Measurements from ENCODE around the gene PARD6A.

PARD6A gene

GRCh38 chr16:67675999-67676398 lies 15.2 kb downstream of the PARD6A start:
- no peaks in the 10 kb centered on the region for H3K27me3 ChIP-seq (ENCODE audit: insufficient read depth, poor library complexity, severe bottlenecking)
- H3K36me3 ChIP-seq (ENCODE audit: low read depth) = peaks cover 3% of the 10 kb centered on the region; the same call in 1 of the 2 replicates
- TF ChIP-seq, protein P1, sequence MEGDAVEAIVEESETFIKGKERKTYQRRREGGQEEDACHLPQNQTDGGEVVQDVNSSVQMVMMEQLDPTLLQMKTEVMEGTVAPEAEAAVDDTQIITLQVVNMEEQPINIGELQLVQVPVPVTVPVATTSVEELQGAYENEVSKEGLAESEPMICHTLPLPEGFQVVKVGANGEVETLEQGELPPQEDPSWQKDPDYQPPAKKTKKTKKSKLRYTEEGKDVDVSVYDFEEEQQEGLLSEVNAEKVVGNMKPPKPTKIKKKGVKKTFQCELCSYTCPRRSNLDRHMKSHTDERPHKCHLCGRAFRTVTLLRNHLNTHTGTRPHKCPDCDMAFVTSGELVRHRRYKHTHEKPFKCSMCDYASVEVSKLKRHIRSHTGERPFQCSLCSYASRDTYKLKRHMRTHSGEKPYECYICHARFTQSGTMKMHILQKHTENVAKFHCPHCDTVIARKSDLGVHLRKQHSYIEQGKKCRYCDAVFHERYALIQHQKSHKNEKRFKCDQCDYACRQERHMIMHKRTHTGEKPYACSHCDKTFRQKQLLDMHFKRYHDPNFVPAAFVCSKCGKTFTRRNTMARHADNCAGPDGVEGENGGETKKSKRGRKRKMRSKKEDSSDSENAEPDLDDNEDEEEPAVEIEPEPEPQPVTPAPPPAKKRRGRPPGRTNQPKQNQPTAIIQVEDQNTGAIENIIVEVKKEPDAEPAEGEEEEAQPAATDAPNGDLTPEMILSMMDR (IDR thresholded peaks at IDR 0.05; ENCODE audit: poor library complexity, severe bottlenecking) = no peak
- H3K27ac ChIP-seq (ENCODE audit: poor library complexity, severe bottlenecking) = no peak overlapping the region
- ATAC-seq (ENCODE audit: low read depth) (no peak), DNase-seq (ENCODE audit: low spot score) (no peak)
- no peak overlapping the region for H3K4me3 ChIP-seq (ENCODE audit: severe bottlenecking)
- peaks cover 5% of the 10 kb centered on the region for H3K4me1 ChIP-seq (ENCODE audit: insufficient read depth, poor library complexity, severe bottlenecking)
- H3K9me3 ChIP-seq (ENCODE audit: severe bottlenecking) = no peaks in the 10 kb centered on the region

DNA sequence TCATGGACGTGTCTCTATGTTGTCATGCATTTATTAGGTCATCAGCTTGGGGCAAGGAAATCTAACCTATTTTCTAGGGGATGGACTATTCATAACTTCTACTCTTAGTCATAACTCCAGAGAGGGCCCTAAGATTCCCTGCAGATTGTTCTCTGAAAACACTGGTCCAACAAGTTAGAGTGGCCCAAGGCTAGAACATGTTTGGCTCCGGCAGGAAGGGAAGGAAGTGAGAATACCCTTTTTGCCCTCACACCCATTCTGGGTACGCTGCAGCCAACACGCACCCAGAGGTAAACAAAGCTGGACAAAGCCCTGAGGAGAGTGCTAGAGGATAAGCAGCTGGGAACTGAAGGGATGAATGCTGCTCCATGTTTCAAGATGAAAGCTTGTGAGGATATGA lies 15.8 kb downstream of the PARD6A start:
- peaks cover 5% of the 10 kb centered on the region for H3K4me1 ChIP-seq (ENCODE audit: insufficient read depth, poor library complexity, severe bottlenecking)
- H3K36me3 ChIP-seq (ENCODE audit: low read depth) = peaks cover 3% of the 10 kb centered on the region; the same call in 1 of the 2 replicates
- H3K4me3 ChIP-seq (ENCODE audit: severe bottlenecking) = no peak overlapping the region
- DNase-seq (ENCODE audit: low spot score) = no peak
- H3K27me3 ChIP-seq (ENCODE audit: insufficient read depth, poor library complexity, severe bottlenecking) = no peaks in the 10 kb centered on the region
- peak; percentile 15; the same call in 2 of the 3 replicates for ATAC-seq (ENCODE audit: low read depth)
- H3K27ac ChIP-seq (ENCODE audit: poor library complexity, severe bottlenecking) = no peak overlapping the region
- no peaks in the 10 kb centered on the region for H3K9me3 ChIP-seq (ENCODE audit: severe bottlenecking)
- TF ChIP-seq, protein P1 (IDR thresholded peaks at IDR 0.05; ENCODE audit: poor library complexity, severe bottlenecking) = no peak

DNA sequence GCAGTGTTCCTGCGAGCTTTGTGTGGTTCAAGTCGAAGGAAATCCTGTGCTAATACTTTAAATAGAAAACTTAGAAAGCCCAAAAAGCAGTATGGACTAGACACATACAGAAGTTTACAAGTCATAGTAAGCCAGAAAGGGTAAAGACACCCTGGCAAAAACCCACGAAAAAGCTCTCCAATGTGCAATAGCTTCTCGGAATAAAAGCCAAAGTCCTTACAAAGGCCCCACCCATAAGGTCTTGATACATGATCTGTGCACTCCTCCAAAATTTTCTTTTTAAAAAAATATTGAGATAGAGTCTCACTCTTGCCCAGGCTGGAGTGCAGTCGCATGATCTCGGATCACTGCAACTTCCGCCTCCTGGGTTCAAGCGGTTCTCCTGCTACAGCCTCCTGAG lies 16.2 kb downstream of the PARD6A start:
- H3K4me3 ChIP-seq (ENCODE audit: severe bottlenecking) = no peak overlapping the region
- peaks cover 5% of the 10 kb centered on the region for H3K4me1 ChIP-seq (ENCODE audit: insufficient read depth, poor library complexity, severe bottlenecking)
- no peaks in the 10 kb centered on the region for H3K9me3 ChIP-seq (ENCODE audit: severe bottlenecking)
- TF ChIP-seq, protein P1 (IDR thresholded peaks at IDR 0.05; ENCODE audit: poor library complexity, severe bottlenecking) = no peak
- no peak overlapping the region for H3K27ac ChIP-seq (ENCODE audit: poor library complexity, severe bottlenecking)
- peaks cover 3% of the 10 kb centered on the region; the same call in 1 of the 2 replicates for H3K36me3 ChIP-seq (ENCODE audit: low read depth)
- no peak for ATAC-seq (ENCODE audit: low read depth)
- no peak for DNase-seq (ENCODE audit: low spot score)
- no peaks in the 10 kb centered on the region for H3K27me3 ChIP-seq (ENCODE audit: insufficient read depth, poor library complexity, severe bottlenecking)

DNA sequence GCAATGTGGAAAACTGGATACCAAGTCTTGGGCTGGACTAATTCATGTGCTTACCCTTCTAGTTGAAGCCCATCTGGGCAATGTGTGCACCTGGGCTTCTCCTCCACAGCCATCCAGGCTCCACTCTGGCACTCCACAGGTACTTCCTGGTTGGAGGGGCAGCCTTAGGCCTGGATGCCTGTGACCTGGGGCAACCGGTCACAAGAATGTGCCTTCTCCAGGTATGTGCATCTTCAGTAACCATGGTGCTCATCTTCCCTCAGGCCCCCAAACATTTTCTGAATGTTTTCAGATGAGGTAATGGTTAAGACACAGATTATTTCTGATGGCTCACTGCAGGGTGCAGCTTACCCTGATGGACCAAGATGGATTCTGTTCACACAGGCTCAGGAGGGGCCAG lies 17.0 kb downstream of the PARD6A start:
- ATAC-seq (ENCODE audit: low read depth) (no peak), DNase-seq (ENCODE audit: low spot score) (no peak)
- Histone ChIP-seq H3K4me1 (ENCODE audit: insufficient read depth, poor library complexity, severe bottlenecking) (peaks cover 5% of the 10 kb centered on the region), H3K27ac (ENCODE audit: poor library complexity, severe bottlenecking) (no peak overlapping the region), H3K27me3 (ENCODE audit: insufficient read depth, poor library complexity, severe bottlenecking) (no peaks in the 10 kb centered on the region), H3K4me3 (ENCODE audit: severe bottlenecking) (no peak overlapping the region), H3K9me3 (ENCODE audit: severe bottlenecking) (no peaks in the 10 kb centered on the region), H3K36me3 (ENCODE audit: low read depth) (peaks cover 3% of the 10 kb centered on the region; the same call in 1 of the 2 replicates)
- TF ChIP-seq, protein P1 (IDR thresholded peaks at IDR 0.05; ENCODE audit: poor library complexity, severe bottlenecking) = no peak

DNA sequence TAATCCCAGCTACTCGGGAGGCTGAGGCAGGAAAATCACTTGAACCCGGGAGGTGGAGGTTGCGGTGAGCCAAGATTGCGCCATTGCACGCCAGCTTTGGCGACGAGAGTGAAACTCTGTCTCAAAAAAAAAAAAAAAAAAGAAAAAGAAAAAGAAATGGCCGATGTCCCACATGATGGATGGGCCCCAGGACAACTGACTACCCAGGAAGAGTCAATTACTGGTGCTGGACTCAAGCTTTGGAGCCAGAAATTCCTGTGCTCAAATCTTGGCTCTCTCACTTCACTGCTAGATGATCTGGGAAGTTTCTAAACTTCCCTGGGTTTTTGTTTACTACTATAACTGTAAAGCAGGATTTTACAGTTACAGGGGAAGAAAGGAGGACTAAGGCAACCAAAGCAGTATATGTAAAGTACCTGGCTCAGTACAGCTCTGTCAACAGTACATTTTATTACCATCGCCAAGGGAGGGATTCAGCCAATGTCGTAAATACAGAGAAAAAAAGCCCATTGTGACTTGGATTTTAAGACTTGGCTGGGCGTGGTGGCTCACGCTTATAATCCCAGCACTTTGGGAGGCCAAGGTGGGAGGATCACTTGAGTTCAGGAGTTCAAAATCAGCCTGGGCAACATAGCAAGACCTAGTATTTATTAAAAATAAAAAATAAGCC lies 17.7 kb downstream of the PARD6A start:
- H3K36me3 ChIP-seq (ENCODE audit: low read depth) = peaks cover 3% of the 10 kb centered on the region; the same call in 1 of the 2 replicates
- TF ChIP-seq, protein P1 (IDR thresholded peaks at IDR 0.05; ENCODE audit: poor library complexity, severe bottlenecking) = no peak
- no peaks in the 10 kb centered on the region for H3K27me3 ChIP-seq (ENCODE audit: insufficient read depth, poor library complexity, severe bottlenecking)
- ATAC-seq (ENCODE audit: low read depth) (no peak), DNase-seq (ENCODE audit: low spot score) (no peak)
- no peak overlapping the region for H3K27ac ChIP-seq (ENCODE audit: poor library complexity, severe bottlenecking)
- no peak overlapping the region for H3K4me3 ChIP-seq (ENCODE audit: severe bottlenecking)
- H3K4me1 ChIP-seq (ENCODE audit: insufficient read depth, poor library complexity, severe bottlenecking) = peaks cover 5% of the 10 kb centered on the region
- H3K9me3 ChIP-seq (ENCODE audit: severe bottlenecking) = no peaks in the 10 kb centered on the region
